Measurements from ENCODE around the gene COL26A1.

DNA sequence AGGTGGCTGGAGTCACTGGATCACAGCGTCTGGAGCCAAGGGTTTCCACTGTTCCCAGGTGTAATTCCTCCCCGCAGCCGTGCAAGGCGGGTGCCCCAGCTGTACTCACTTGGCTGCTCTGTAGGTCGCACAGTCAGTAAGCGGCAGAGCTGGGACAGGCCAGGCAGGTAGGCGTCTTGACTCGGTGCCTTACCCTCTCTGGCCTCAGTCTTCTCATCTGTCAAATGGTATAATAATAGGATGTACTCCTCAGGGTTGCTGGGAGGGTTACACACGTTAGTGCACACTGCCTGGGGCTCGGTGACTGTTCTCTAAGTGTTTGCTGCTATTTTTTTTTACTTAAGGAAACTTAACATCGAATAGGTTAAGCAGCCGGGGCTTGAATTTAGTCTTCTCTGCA is 239.4 kb downstream of the COL26A1 start:
- no peak for TF ChIP-seq POLR2AphosphoS5 (IDR thresholded peaks at IDR 0.05; ENCODE audit: borderline replicate concordance, low read depth, low read length)
- TF ChIP-seq EZH2 (IDR thresholded peaks at IDR 0.05), result no peak

Data from SK-N-MC (cell line).